ENCODE results near the gene RALB.
"Not testable (repeated sequence)": the region's sequence is repeated elsewhere in the genome, so short reads cannot be mapped to it uniquely, and the experiment has no call there.

The RALB gene

DNA sequence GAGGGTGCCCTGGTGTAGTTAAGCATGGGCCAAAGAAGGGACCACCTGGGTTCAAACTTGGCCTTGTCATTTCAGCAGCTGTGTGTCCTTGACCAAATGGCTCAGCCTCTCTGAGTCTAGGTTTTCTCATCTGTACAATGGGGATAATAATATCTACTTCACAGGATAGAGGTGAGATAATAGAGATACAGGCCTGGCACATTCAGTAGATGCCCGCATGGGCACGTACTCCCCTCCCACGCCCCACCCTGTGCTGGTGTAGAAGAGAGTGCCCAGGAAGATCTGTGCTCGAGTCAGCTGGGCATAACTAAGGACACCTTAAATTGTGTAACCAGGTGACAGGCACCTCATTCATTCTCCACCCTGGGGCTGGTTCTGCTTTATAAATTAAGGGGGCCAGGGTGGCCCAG is 21.1 kb upstream of the RALB start:
- Histone ChIP-seq H3K27ac (ENCODE audit: low read length) (peak overlapping the region; percentile 96), H3K36me3 (replicated peaks; ENCODE audit: insufficient read depth, low read length) (no peaks in the 10 kb centered on the region), H3K27me3 (replicated peaks; ENCODE audit: insufficient read depth, low read length) (no peaks in the 10 kb centered on the region), H3K79me2 (ENCODE audit: low read length) (peaks cover 20% of the 10 kb centered on the region), H2AFZ (ENCODE audit: low read length) (peak overlapping the region; percentile 94), H3K9me3 (replicated peaks; ENCODE audit: insufficient read depth, low read length) (no peaks in the 10 kb centered on the region), H4K20me1 (ENCODE audit: insufficient read depth, low read length) (no peaks in the 10 kb centered on the region), H3K4me1 (ENCODE audit: low read length) (peaks cover 15% of the 10 kb centered on the region), H3K9ac (ENCODE audit: low read length) (peak overlapping the region; percentile 85), H3K4me3 (ENCODE audit: low read length) (peak overlapping the region; percentile 72), H3F3A (ENCODE audit: insufficient read depth, low read length) (peaks cover 25% of the 10 kb centered on the region), H3K4me2 (ENCODE audit: low read depth, low read length) (peak overlapping the region; percentile 93), H3K9me2 (replicated peaks; ENCODE audit: insufficient read depth, low read length) (no peaks in the 10 kb centered on the region)
- TF ChIP-seq EZH2phosphoT487 (IDR thresholded peaks at IDR 0.05; ENCODE audit: low read length) (no peak), CTCF (IDR thresholded peaks at IDR 0.05; ENCODE audit: low read length) (no peak), EZH2 (optimal IDR thresholded peaks at IDR 0.05; ENCODE audit: low read depth, low read length) (no peak)
- DNase-seq, result no peak

DNA sequence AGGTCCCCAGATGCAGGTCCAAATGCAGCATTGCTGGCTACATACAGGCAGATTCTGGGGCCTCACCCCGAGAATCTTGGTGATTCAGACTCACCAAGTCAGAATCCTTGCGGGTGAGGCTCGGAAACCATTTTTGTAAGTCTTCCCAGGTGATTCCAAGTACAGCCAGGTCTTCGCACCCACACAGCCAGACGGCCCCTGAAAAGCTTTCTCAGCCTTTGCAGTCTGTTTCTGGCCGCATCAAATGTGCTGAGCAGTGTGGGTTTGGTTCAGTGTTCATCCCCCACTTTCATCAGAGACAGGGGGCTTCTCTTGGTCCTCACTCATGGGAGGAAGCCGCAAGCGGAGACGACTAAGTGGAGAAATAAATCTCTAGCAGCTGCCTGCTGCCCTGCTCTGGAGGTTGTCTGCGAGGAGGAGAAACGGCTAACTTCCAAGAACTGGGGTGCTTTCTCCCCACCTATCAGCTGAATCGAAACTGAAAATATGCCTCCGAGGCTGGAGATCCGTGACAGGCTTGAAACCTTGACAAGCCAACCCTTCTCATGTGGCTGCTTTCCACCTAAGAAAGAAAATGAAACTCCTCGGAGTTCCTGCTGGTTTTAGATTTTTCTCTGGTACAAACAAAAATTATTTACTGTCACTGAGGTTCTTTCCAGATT is 20.5 kb upstream of the RALB start:
- peak overlapping the region; percentile 93 for H3K4me2 ChIP-seq (ENCODE audit: low read depth, low read length)
- DNase-seq, result peak; percentile 96
- no peak for TF ChIP-seq EZH2 (optimal IDR thresholded peaks at IDR 0.05; ENCODE audit: low read depth, low read length)
- TF ChIP-seq EZH2phosphoT487 (IDR thresholded peaks at IDR 0.05; ENCODE audit: low read length), result no peak
- TF ChIP-seq CTCF (IDR thresholded peaks at IDR 0.05; ENCODE audit: low read length), result no peak
- H3K36me3 ChIP-seq (replicated peaks; ENCODE audit: insufficient read depth, low read length), result no peaks in the 10 kb centered on the region
- peak overlapping the region; percentile 94 for H2AFZ ChIP-seq (ENCODE audit: low read length)
- H3K27me3 ChIP-seq (replicated peaks; ENCODE audit: insufficient read depth, low read length), result no peaks in the 10 kb centered on the region
- H3F3A ChIP-seq (ENCODE audit: insufficient read depth, low read length), result peaks cover 25% of the 10 kb centered on the region
- peaks cover 15% of the 10 kb centered on the region for H3K4me1 ChIP-seq (ENCODE audit: low read length)
- H3K27ac ChIP-seq (ENCODE audit: low read length), result peak overlapping the region; percentile 96
- H3K9ac ChIP-seq (ENCODE audit: low read length), result peak overlapping the region; percentile 85
- peaks cover 20% of the 10 kb centered on the region for H3K79me2 ChIP-seq (ENCODE audit: low read length)
- peak overlapping the region; percentile 72 for H3K4me3 ChIP-seq (ENCODE audit: low read length)
- no peaks in the 10 kb centered on the region for H3K9me3 ChIP-seq (replicated peaks; ENCODE audit: insufficient read depth, low read length)
- H3K9me2 ChIP-seq (replicated peaks; ENCODE audit: insufficient read depth, low read length), result no peaks in the 10 kb centered on the region
- H4K20me1 ChIP-seq (ENCODE audit: insufficient read depth, low read length), result no peaks in the 10 kb centered on the region

DNA sequence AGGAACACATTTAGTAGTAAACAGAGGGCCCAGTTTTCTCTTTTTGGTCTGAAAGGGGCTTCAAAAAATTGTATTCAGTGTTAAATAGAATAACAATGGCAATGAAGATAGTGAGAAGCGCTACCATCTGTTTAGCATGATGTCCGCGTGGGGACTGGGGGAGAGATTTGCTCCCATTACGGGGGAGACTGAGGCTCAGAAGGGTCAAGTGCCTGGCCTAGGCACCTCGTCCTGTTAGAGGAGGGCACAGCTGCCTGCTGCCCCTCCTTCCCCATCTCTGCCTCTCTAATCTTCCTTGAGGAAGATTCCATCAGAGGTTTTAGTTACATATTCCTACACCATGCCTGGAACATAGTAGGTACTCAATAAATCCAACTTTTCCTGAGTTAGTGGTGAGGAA is 19.4 kb upstream of the RALB start:
- no peaks in the 10 kb centered on the region for H3K36me3 ChIP-seq (replicated peaks; ENCODE audit: insufficient read depth, low read length)
- H3K9ac ChIP-seq (ENCODE audit: low read length), result no peak overlapping the region
- no peaks in the 10 kb centered on the region for H4K20me1 ChIP-seq (ENCODE audit: insufficient read depth, low read length)
- H3K9me3 ChIP-seq (replicated peaks; ENCODE audit: insufficient read depth, low read length), result no peaks in the 10 kb centered on the region
- H3K4me2 ChIP-seq (ENCODE audit: low read depth, low read length), result peak overlapping the region; percentile 93; the same call in 1 of the 2 replicates
- no peak for DNase-seq
- TF ChIP-seq EZH2phosphoT487 (IDR thresholded peaks at IDR 0.05; ENCODE audit: low read length) (no peak), EZH2 (optimal IDR thresholded peaks at IDR 0.05; ENCODE audit: low read depth, low read length) (no peak), CTCF (IDR thresholded peaks at IDR 0.05; ENCODE audit: low read length) (no peak)
- no peak overlapping the region; the same call in 1 of the 2 replicates for H3K4me3 ChIP-seq (ENCODE audit: low read length)
- H3K27ac ChIP-seq (ENCODE audit: low read length), result peak overlapping the region; percentile 96; the same call in 1 of the 2 replicates
- peaks cover 15% of the 10 kb centered on the region for H3K4me1 ChIP-seq (ENCODE audit: low read length)
- H2AFZ ChIP-seq (ENCODE audit: low read length), result no peak overlapping the region
- no peaks in the 10 kb centered on the region for H3K9me2 ChIP-seq (replicated peaks; ENCODE audit: insufficient read depth, low read length)
- peaks cover 20% of the 10 kb centered on the region for H3K79me2 ChIP-seq (ENCODE audit: low read length)
- peaks cover 25% of the 10 kb centered on the region for H3F3A ChIP-seq (ENCODE audit: insufficient read depth, low read length)
- H3K27me3 ChIP-seq (replicated peaks; ENCODE audit: insufficient read depth, low read length), result no peaks in the 10 kb centered on the region

- H3K4me1 ChIP-seq (ENCODE audit: low read length), result peaks cover 12% of the 10 kb centered on the region
- H3K4me2 ChIP-seq (ENCODE audit: low read depth, low read length); H3K36me3 ChIP-seq (replicated peaks; ENCODE audit: insufficient read depth, low read length); H3K9me2 ChIP-seq (replicated peaks; ENCODE audit: insufficient read depth, low read length); H3K9ac ChIP-seq (ENCODE audit: low read length); H4K20me1 ChIP-seq (ENCODE audit: insufficient read depth, low read length); H3K9me3 ChIP-seq (replicated peaks; ENCODE audit: insufficient read depth, low read length); H3K27ac ChIP-seq (ENCODE audit: low read length); H3K4me3 ChIP-seq (ENCODE audit: low read length); H2AFZ ChIP-seq (ENCODE audit: low read length); H3K27me3 ChIP-seq (replicated peaks; ENCODE audit: insufficient read depth, low read length); DNase-seq: not testable (repeated sequence)
- peaks cover 15% of the 10 kb centered on the region for H3K79me2 ChIP-seq (ENCODE audit: low read length)
- peaks cover 25% of the 10 kb centered on the region for H3F3A ChIP-seq (ENCODE audit: insufficient read depth, low read length)
Measured at GRCh38 chr2:120235158-120235557, 17.5 kb upstream of the RALB start.
